GOT3 (cell line): ENCODE measurements around the gene EXD3.
"Not testable (repeated sequence)": the region's sequence is repeated elsewhere in the genome, so short reads cannot be mapped to it uniquely, and the experiment has no call there.

ENCODE experiments used
- DNase-seq: peaks from one replicate; lab custom pipeline; 2025; ENCODE audit warnings: mixed read lengths; lab: John Stamatoyannopoulos, UW

The EXD3 gene

DNA sequence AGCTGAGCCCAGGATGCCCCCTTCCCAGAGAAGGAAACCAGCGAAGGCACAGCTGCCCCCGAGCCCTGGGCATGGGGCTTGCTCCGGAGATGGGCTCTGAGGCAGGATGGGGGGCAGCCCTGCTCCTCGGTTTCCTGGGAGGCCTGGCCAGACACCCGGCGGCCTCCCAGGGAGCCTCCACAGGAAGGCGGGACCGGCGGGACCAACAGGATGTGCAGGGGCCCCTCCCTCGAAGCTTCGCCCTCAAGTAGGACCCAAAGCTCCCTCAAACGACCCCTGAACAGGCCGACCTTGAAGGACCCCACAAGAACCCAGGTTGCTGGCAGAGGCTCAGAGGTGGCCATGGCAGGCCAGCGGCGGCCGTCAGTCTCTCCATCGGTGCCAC, 11.7 kb downstream of the EXD3 start:
- DNase-seq, result no peak

- no peak for DNase-seq
These were observed 12.1 kb downstream of the EXD3 start for GRCh38 chr9:137410891-137411249.

GRCh38 chr9:137410236-137410890, 12.6 kb downstream of the EXD3 start:
- not testable (repeated sequence) for DNase-seq

DNA sequence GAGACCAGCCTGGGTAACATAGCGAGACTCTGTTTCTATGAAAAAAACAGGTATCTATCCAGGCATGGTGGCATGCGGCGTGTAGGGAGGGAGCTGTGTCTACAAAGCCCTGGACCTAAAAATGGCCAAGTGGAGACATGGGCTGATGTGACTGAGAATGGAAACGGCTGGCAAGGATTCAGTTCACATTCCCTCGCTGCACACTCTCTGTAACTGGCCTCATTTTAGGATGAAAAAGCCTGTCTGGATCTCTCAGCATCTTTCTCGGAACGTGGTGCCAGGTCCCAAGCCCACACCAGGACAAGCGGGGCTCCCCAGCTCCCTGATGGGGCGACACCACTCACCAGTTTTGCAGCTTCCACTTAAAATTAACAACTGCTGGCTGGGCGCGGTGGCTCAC, 13.4 kb downstream of the EXD3 start:
- DNase-seq, result no peak

DNA sequence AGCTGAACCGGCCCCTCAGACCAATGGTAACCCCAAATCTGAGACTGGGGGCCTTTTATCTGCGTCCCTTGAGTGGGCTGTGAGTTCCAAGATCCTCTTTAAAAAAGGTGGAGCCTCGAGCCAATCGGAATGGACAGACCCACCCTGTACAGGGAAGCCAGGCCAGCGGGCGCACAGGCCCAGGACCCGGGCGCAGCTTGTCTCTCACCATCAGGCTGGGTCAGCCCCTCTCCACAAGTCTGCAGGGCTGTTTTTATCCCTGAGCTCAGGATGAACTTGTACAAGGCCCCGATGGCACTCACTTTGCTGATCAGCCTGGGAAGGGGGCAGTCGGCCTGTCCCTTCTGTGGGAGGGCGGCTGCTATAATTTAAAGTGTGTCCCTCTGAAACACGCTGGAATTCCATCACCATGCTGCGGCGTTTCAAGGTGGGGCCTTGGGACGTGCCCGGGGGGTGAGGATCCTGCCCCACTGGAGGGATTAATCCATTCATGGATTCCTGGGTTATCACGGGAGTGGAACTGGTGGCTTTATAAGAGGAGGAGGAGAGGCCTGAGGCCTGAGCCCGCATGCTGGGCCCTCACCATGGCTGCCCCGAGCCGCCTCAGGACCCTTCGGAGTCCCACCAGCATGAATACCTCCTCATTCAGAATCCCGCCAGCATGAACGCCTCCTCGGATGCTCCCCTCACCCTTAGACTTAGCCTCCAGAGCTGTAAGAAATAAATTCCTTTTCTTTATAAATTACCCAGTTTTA, 14.1 kb downstream of the EXD3 start:
- DNase-seq, result no peak

DNA sequence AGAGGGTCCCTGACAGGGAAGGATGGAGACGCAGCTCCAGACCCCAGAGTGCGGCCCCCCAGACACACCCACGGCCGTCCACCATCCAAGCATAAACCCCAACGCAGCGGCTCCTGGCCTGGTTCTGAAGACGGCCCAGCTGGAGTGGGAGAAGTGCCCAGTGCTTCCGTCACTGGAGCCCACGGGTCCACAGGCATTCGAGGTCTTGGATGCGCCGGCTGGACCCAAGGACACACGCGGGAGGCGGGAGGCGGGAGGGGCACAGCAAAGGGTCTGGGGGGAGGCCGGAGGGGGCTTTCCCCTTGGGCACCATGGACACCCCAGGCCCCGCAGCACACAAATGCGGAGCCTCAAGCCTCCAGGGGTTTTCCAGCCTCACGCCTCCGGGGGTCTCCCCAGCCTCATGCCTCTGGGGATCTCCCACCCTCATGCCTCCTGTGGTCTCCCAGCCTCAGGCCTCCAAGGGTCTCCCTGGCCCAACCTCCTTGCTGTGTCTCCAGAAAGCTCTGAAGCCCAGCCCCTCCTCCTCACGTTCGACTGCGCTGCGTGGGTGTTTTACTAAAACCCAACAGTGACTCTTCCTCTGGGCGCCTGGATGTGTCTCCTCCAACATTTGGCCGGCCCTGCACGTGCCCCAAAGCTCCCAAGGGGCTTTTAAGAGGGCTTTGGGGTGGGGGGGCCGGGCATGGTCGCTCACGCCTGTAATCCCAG, 15.2 kb downstream of the EXD3 start:
- DNase-seq, result no peak

DNA sequence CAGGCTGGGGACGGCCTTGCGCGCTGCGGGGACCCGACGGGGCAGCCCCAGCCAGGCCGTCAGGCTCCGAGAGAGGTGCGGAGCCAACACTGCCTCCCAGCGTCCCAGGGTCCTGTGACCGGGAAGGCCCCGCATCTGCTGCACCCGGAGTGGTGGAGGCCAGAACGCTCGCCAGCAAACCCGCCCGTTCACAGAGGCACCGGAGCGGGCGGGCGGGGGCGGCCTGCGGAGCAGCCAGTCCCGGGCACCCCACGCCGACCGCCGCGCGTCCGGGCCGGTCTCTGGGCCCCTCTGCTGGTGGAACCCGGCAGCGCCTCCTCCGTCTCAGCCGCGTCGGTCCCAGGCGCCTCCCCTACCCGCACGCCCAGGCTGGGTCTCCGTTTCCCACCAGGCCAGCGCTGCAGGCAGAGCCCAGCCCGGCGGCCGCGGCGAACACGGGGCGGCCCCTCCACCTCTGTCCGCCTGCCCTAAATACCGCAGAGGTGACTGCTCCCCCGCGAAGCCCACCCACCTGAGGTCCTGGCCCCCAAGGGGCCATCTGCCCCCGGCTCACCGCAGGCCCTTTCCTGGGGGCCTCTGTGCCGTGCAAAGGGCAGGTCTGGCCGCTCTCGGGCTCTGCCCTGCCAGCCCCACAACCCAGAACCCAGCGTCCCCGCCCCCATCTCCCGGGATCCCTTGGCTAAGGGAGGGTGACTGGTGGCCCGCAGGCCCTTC, 15.9 kb downstream of the EXD3 start:
- no peak for DNase-seq

GRCh38 chr9:137406085-137406760, 16.7 kb downstream of the EXD3 start:
- DNase-seq, result no peak

DNA sequence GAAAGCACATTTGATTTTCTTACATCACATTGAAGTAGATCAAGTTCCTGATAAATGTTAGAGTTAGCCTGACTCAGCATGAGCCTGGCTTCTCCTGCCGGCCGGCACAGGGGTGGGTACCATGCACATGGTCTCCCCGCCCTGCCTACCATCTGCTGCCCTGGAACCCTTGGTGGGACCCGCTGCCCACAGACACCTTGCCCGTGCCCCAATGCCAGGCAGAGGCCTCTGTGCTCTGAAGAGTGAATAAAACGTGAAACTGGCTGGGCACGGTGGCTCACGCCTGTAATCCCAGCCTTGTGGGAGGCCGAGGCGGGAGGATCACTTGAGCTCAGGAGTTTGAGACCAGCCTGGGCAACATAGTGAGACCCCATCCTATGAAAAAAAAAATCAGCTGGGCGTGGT, 17.3 kb downstream of the EXD3 start:
- no peak for DNase-seq

DNA sequence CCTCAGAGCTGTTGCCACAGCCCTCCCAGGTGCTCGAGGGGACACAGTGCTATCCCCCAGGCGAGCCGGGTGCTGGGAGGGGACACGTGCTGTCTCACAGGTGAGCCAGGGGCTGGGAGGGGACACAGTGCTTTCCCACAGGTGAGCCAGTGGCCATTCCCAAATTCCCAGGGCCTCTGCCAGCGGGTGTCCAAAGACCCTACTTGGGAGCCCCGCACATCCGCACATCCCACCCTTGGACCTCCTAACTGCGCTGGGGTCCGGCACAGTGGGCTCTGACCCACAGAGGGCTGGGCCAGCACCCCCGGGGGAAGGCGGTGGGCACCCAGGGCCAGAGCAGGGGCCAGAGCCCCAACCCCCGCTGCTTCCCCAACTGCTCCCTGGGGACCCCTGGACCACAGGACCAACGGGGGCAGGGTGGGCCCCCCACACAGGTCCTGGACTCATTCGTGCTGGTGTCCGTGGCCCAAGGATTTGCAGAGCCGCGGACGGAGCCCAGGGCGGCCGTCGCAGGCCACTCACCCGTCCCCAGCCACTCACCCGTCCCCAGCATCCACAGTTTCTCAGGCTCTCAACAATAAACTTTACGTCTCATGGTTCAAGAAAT, 17.9 kb downstream of the EXD3 start:
- no peak for DNase-seq

DNA sequence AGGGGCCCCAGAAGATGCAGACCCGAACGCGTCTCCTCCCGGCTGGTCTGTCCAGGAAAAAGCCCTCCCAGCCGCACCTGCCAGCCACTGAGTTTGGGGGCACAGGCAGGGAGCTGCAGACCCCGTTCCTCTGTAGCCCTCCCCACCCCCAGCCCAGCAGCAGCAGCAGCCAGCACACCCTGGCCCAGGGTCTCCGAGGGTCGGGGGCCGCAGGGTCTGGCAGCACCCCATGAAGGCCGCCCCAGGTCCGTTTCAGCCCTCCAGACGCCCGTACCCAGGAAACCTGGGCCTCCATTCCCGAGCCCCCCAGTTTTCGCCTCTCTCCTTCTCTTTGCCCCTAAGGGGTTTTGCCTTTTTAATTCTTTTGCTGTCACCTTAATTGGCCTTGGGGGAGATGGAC, 19.7 kb downstream of the EXD3 start:
- no peak for DNase-seq

DNA sequence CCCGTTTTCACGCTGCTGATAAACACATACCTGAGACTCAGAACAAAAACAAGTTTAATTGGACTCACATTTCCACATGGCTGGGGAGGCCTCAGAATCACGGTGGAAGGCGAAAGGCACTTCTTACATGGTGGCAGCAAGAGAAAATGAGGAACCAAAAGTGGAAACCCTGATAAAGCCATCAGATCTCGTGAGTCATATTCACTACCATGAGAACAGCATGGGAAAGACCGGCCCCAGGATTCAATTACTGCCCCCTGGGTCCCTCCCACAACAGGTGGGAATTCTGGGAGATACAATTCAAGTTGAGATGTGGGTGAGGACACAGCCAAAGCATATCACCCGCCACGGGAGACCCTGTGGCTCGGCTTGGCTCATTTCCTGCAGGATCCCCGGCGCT, 20.2 kb downstream of the EXD3 start:
- DNase-seq, result no peak

GRCh38 chr9:137398561-137399468, 24.1 kb downstream of the EXD3 start:
- DNase-seq, result no peak

- DNase-seq, result no peak
These were observed 25.1 kb downstream of the EXD3 start for GRCh38 chr9:137397675-137398423.

- DNase-seq, result no peak
These were observed 26.2 kb downstream of the EXD3 start for GRCh38 chr9:137396634-137397367.

GRCh38 chr9:137396227-137396626, 26.7 kb downstream of the EXD3 start:
- no peak for DNase-seq

DNA sequence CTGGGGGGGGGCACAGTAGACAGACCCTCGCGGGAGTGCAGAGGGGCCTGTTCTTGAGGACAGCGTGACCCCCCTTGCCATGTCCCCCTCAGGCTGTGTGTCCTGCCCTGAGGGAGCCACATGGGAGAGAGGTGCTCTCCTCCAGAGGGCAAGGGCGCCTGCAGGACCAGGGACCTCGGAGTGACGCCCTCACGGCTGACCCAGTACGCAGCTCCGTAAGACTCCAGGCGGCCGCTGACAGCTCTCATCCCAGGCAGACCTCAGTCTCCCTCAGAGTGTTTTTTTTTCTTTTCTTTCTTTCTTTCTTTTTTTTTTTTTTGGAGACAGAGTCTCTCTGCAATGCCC, 27.3 kb downstream of the EXD3 start:
- DNase-seq, result no peak

DNA sequence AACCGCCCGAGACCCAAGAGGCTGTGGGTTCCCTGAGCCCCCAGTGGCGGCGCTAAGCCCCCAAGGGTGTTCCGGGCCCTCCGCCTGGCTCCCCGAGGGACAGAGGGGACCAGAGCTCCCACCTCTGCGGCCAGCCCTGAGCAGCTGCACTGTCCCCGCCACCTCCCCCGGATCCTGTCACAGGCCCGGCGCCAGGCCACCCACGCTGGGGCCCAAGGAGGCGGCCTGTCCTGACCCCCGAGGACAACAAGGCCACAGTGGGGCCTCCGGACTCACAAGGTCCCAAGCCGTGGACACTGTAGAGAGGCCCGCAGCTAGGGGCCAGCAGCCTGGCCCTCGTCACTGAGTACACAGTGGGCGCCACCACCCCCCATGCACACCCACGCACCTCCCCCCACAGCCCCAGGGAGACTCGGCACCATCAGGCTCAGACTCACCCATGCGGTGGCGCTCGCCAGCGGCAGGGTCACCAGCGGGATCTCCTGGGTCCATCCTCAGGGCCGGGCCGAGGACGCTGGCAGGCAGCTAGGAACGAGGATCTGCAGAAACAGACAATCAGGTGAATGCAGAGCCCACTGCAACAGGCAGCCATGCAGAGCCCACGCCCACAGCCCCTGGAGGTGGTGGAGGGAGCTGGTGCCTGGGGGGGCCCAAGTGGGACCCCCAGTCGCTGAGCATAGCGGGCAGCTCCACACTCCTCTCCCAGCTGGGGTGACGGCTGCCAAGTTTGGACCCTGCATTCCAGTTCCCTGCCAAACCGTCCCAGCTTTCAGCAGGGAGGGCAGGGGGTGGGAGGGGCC, 27.9 kb downstream of the EXD3 start:
- DNase-seq, result no peak
